ENCODE data around the gene CEP57L1.

DNA sequence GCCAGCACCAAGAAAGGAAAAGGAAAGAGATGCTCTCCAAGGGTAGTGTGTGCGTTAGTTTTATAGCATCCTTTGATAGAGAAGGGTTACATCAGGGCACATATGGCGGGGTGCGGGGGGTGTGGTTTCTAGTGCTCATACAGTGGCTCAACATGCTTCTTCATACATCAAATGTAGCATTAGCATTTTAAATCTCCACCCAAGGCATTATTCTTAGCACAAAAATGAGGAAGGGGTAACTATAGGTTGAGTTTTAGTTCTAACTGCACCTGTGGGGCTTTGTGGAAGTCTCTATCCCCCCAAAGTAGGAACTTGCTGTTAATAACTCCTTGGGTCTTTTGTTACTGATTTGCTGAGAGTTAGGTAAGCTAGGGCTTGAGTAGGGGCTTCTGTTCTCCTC is 89.3 kb downstream of the CEP57L1 start:
- no peak for TF ChIP-seq POLR2A (IDR thresholded peaks at IDR 0.05)
- TF ChIP-seq, protein P1, sequence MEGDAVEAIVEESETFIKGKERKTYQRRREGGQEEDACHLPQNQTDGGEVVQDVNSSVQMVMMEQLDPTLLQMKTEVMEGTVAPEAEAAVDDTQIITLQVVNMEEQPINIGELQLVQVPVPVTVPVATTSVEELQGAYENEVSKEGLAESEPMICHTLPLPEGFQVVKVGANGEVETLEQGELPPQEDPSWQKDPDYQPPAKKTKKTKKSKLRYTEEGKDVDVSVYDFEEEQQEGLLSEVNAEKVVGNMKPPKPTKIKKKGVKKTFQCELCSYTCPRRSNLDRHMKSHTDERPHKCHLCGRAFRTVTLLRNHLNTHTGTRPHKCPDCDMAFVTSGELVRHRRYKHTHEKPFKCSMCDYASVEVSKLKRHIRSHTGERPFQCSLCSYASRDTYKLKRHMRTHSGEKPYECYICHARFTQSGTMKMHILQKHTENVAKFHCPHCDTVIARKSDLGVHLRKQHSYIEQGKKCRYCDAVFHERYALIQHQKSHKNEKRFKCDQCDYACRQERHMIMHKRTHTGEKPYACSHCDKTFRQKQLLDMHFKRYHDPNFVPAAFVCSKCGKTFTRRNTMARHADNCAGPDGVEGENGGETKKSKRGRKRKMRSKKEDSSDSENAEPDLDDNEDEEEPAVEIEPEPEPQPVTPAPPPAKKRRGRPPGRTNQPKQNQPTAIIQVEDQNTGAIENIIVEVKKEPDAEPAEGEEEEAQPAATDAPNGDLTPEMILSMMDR (IDR thresholded peaks at IDR 0.05) = no peak

All from adrenal gland (tissue), 5 donors.